Colonic mucosa (tissue), 4 donors: Measurements from ENCODE around the gene PLAC9. TPM values are rescaled to one million over a fixed set of nuclear protein-coding genes. Genes with fewer than 3 reads are reported as not detected.

ENCODE experiments used
- DNase-seq: peaks from one replicate; pipeline ENCODE4 v3.0.0-alpha.2; 2020
- H3K27ac ChIP-seq: fragments of 200-600 bp; one replicate; pipeline ENCODE4 v1.8.0; 2021
- H3K27me3 ChIP-seq: fragments of 200-600 bp; one replicate; pipeline ENCODE4 v1.8.0; 2021
- H3K36me3 ChIP-seq: fragments of 200-600 bp; one replicate; pipeline ENCODE4 v1.8.0; 2021
- H3K4me1 ChIP-seq: fragments of 200-600 bp; one replicate; pipeline ENCODE4 v1.8.0; 2021; ENCODE audit warnings: mild to moderate bottlenecking
- H3K4me3 ChIP-seq: fragments of 200-600 bp; one replicate; pipeline ENCODE4 v1.8.0; 2021
- H3K9ac ChIP-seq, 2 donors: one replicate each; pipeline ENCODE4 v1.7.0; 2013; ENCODE audit warnings: control low read depth in 2 of 2, low read depth in 2 of 2, low read length in 2 of 2
- H3K9me3 ChIP-seq: fragments of 200-600 bp; one replicate; pipeline ENCODE4 v1.8.0; 2021
- intact Hi-C: fragments of 100-400 bp; cut with DNase I; formaldehyde crosslinking; loops from one replicate; pipeline ENCODE4 v1.14.1; 2022
- total RNA-seq, 2 donors: library from RNA; stranded (reverse); fragmentation: NEBNext Ultra II Directional in 1 of 2; extraction: Animal tissue kit (Norgen Biotek cat#: 25700) in 1 of 2; gene quantifications; one replicate each; pipeline ENCODE4 v1.2.1, GENCODE V29; 2021
- TF ChIP-seq, protein P1 (sequence below): fragments of 200-600 bp; IDR thresholded peaks from one replicate; pipeline ENCODE4 v1.8.0; 2022; ENCODE audit warnings: antibody characterized with exemption, mild to moderate bottlenecking
- donor health status: healthy.
- donor health status: DM: no; HTN: no; CAD: no.
- donor health status: DM: no; HTN: no; CAD: no.

PLAC9 gene
- total RNA-seq, 2 donors from 2014 or later = 3.9 to 6.0 TPM

DNA sequence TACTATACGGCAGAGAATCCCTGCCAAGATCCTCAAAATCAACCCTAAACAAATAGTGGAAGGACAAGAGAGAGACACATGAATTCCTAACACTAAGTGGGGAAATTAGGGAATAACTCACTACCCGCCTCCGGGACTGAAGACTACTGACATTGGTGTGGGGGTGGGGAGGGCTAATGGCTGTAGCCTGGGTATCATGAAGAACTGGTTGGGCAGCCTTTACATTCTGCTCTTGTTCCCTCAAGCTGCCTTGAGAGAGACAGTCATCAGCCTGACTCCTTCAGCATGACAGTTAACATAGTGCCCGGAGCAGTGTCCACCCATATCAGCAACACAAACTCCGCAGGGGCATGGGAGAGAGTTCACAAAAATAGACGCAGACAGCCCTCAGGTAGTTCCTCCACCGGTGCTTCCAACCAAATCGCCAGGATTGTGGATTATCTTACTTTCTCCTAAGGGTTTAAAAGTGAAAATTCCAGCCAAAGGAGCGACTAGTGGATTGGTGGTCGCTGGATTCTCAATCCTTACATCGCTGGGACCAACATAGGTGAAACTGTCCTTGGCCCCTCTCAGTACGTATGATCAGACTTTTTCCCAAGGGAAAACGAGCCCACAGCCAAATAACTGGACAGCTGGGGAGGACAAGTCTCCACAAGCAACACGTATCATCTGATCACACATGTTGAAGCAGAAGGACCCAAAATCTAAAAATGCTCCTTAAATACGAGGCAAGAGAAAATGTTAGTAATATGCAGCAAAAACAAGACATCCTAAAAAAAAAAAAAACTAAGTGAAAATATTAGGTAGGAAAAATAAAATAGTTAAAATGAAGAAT is 31.5 kb upstream of the PLAC9 start:
- no peak overlapping the region for H3K9ac ChIP-seq

DNA sequence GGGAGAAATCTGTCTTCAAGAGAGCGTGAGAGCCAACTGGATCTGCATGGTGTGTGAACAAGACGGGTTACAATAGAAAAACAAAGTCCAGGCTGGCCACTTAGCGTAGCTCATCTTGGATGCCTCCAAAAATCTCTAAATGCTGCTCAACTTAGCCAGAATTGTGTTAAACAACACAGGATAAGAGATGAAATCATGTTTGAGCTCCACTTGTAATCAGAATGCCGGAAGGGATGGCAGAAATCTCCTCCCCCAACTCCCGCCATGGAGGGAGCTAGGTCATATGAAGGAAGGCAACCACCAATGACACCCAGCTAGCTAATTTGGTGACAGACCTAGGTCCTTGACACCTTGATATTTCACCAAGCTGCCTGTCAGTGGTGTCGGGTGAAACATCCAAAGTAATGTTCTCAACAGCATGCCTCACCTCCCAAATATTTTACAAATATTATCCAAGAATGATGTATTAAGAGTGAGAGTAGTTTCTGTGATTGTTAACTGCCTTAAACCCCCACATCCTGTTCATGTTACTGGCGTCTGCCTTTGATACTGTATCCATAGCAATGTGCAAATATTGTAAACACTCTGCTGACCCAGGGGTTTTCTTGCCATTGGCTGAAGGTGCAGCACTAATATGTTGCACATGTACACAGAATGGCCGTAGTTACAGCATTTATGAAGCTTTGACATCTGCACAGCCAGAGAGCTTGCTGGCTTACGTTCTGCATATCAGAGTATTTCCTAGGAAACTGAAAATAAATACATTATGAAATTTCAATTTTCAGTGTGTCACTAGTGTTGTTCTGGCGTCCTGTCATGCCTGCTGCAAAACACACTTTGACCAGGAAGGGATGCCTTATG is 28.2 kb upstream of the PLAC9 start:
- no peaks in the 10 kb centered on the region for H3K36me3 ChIP-seq
- no peaks in the 10 kb centered on the region for H3K9me3 ChIP-seq
- H3K27ac ChIP-seq = no peak overlapping the region
- H3K27me3 ChIP-seq = no peaks in the 10 kb centered on the region
- intact Hi-C loops = no loop called here
- no peaks in the 10 kb centered on the region for H3K4me1 ChIP-seq
- no peak overlapping the region for H3K4me3 ChIP-seq
- TF ChIP-seq, protein P1, sequence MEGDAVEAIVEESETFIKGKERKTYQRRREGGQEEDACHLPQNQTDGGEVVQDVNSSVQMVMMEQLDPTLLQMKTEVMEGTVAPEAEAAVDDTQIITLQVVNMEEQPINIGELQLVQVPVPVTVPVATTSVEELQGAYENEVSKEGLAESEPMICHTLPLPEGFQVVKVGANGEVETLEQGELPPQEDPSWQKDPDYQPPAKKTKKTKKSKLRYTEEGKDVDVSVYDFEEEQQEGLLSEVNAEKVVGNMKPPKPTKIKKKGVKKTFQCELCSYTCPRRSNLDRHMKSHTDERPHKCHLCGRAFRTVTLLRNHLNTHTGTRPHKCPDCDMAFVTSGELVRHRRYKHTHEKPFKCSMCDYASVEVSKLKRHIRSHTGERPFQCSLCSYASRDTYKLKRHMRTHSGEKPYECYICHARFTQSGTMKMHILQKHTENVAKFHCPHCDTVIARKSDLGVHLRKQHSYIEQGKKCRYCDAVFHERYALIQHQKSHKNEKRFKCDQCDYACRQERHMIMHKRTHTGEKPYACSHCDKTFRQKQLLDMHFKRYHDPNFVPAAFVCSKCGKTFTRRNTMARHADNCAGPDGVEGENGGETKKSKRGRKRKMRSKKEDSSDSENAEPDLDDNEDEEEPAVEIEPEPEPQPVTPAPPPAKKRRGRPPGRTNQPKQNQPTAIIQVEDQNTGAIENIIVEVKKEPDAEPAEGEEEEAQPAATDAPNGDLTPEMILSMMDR = no peak
- DNase-seq = no peak
- H3K9ac ChIP-seq = no peak overlapping the region

More for the DNA sequence above, 31.5 kb upstream of the PLAC9 start:
- Histone ChIP-seq H3K4me3 (no peak overlapping the region), H3K27me3 (no peaks in the 10 kb centered on the region), H3K9me3 (no peaks in the 10 kb centered on the region), H3K27ac (no peak overlapping the region), H3K36me3 (no peaks in the 10 kb centered on the region), H3K4me1 (no peaks in the 10 kb centered on the region)
- TF ChIP-seq, protein P1 = no peak
- DNase-seq = no peak
- intact Hi-C loops = no loop called here

DNA sequence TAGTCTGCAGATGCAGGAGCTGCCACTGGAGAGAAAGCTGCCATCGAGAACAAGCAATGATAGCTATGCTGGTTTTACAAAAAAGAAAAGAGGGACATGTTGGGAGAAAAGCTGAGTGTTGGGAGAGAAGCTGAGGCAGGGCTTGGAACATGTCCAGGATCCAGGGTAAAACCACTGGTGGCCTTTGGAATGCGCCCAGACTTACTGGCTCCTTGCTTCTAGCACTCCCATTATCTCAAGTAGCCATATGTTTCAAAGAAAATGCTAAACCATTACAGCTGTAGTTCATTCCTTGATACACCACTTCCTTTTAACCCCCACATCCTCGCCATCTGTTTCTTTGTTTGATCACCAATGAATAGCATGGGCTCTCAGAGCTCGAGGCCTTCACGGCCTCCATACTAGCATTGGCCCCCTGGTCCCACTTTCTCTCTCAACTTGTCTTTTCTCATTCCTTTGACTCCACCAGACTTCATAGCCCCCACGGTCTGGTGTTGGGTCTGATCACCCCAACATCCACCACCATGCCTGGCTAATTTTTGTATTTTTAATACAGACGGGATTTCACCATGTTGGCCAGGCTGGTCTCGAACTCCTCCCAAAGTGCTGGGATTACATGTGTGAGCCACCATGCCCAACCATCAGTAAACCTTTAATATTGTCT is 23.8 kb upstream of the PLAC9 start:
- TF ChIP-seq, protein P1 = no peak
- H3K27ac ChIP-seq = no peak overlapping the region
- intact Hi-C loops = no loop called here
- no peaks in the 10 kb centered on the region for H3K27me3 ChIP-seq
- H3K9ac ChIP-seq = no peak overlapping the region
- no peak for DNase-seq
- no peak overlapping the region for H3K4me3 ChIP-seq
- no peaks in the 10 kb centered on the region for H3K4me1 ChIP-seq
- no peaks in the 10 kb centered on the region for H3K9me3 ChIP-seq
- H3K36me3 ChIP-seq = no peaks in the 10 kb centered on the region

DNA sequence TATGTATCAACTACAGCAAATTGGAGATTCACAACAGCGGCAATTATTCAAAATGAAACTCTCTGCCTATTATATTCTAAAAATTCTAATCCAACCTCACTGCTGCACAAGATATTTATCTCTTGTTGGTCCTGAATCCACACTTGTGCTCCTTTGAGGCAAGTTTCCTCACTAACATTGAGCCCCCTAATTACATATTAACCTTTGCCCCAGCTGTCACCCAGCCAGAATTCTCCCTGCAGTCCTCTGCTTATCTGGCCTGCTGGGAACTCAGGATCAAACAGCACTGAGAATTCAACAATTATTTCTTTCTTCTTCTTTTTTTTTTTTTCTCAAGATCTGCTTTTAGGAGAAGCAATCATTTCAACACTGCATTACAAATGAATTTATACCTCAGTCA is 21.5 kb upstream of the PLAC9 start:
- Histone ChIP-seq H3K27me3 (no peaks in the 10 kb centered on the region), H3K4me3 (no peak overlapping the region), H3K9ac (no peak overlapping the region), H3K9me3 (no peaks in the 10 kb centered on the region), H3K27ac (no peak overlapping the region), H3K4me1 (no peaks in the 10 kb centered on the region), H3K36me3 (no peaks in the 10 kb centered on the region)
- no peak for DNase-seq
- TF ChIP-seq, protein P1 = no peak
- intact Hi-C loops = no loop called here

DNA sequence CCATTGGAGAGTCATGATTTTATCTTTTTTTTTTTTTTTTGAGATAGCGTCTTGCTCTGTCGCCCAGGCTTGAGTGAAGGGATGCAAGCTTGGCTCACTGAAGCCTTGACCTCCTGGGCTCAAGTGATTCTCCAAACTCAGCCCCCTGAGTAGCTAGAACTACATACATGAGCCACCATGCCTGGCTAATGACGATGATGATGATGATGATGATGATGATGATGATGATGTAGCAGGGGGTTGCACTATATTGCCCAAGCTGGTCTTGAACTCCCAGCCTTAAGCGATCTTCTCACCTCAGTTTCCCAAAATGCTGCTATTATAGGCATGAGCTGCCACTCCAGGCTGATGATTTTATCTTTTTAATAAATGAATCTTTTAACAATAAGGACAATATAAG is 13.9 kb upstream of the PLAC9 start:
- TF ChIP-seq, protein P1 = no peak
- Histone ChIP-seq H3K36me3 (no peaks in the 10 kb centered on the region), H3K4me3 (no peak overlapping the region), H3K27ac (no peak overlapping the region), H3K27me3 (no peaks in the 10 kb centered on the region), H3K9me3 (no peaks in the 10 kb centered on the region), H3K9ac (no peak overlapping the region), H3K4me1 (no peaks in the 10 kb centered on the region)
- DNase-seq = no peak
- intact Hi-C loops = no loop called here
